HEK293 (cell line): ENCODE measurements around the gene GNAI2.

ENCODE experiments used
- GLI2 ChIP-seq: fragments of 450-650 bp; formaldehyde crosslinking; IDR thresholded peaks from 2 replicates; pipeline ENCODE4; 2017; ENCODE audit warnings: missing biosample characterization, missing genetic modification characterization, low read depth, borderline replicate concordance
- KLF1 ChIP-seq: fragments of 450-650 bp; formaldehyde crosslinking; IDR thresholded peaks from 2 replicates; pipeline ENCODE4 v1.5.1; 2016; ENCODE audit warnings: missing biosample characterization, missing genetic modification characterization
- KLF8 ChIP-seq: fragments of 450-650 bp; formaldehyde crosslinking; IDR thresholded peaks from 2 replicates; pipeline ENCODE4 v1.5.1; 2016; ENCODE audit warnings: missing biosample characterization, missing genetic modification characterization
- KLF9 ChIP-seq: fragments of 450-650 bp; formaldehyde crosslinking; IDR thresholded peaks from 2 replicates; pipeline ENCODE4 v1.5.1; 2016; ENCODE audit warnings: missing biosample characterization, missing genetic modification characterization, low read depth
- MEIS1 ChIP-seq: sonication (generic); formaldehyde crosslinking; IDR thresholded peaks from 2 replicates; pipeline ENCODE4 v1.8.1; 2022; ENCODE audit warnings: missing genetic modification reagents, mild to moderate bottlenecking, borderline replicate concordance
- MZF1 ChIP-seq: fragments of 450-650 bp; formaldehyde crosslinking; IDR thresholded peaks from 2 replicates; pipeline ENCODE4 v1.5.1; 2017; ENCODE audit warnings: missing biosample characterization, missing genetic modification characterization, borderline replicate concordance
- ZBTB20 ChIP-seq: fragments of 450-650 bp; formaldehyde crosslinking; IDR thresholded peaks from 2 replicates; pipeline ENCODE4 v1.5.1; 2016; ENCODE audit warnings: missing biosample characterization, missing genetic modification characterization
- ZFHX2 ChIP-seq: fragments of 450-650 bp; formaldehyde crosslinking; conservative IDR thresholded peaks from 2 replicates; pipeline ENCODE4 v1.5.1; 2016; ENCODE audit warnings: missing biosample characterization, missing genetic modification characterization
- ZNF138 ChIP-seq: fragments of 450-650 bp; formaldehyde crosslinking; IDR thresholded peaks from 2 replicates; pipeline ENCODE4 v1.5.1; 2016; ENCODE audit warnings: missing biosample characterization, missing genetic modification characterization, borderline replicate concordance
- ZNF146 ChIP-seq: fragments of 450-650 bp; formaldehyde crosslinking; IDR thresholded peaks from 2 replicates; pipeline ENCODE4 v1.5.1; 2016; ENCODE audit warnings: missing biosample characterization, missing genetic modification characterization
- ZNF157 ChIP-seq: fragments of 450-650 bp; formaldehyde crosslinking; IDR thresholded peaks from 2 replicates; pipeline ENCODE4 v1.5.1; 2016; ENCODE audit warnings: missing biosample characterization, missing genetic modification characterization
- ZNF23 ChIP-seq: fragments of 450-650 bp; formaldehyde crosslinking; IDR thresholded peaks from 2 replicates; pipeline ENCODE4 v1.5.1; 2016; ENCODE audit warnings: missing biosample characterization, missing genetic modification characterization, borderline replicate concordance
- ZNF248 ChIP-seq: fragments of 450-650 bp; formaldehyde crosslinking; IDR thresholded peaks from 2 replicates; pipeline ENCODE4 v1.5.1; 2017; ENCODE audit warnings: missing biosample characterization, missing genetic modification characterization
- ZNF311 ChIP-seq: fragments of 450-650 bp; formaldehyde crosslinking; IDR thresholded peaks from 2 replicates; pipeline ENCODE4 v1.5.1; 2017; ENCODE audit warnings: missing biosample characterization, missing genetic modification characterization, borderline replicate concordance
- ZNF335 ChIP-seq: fragments of 450-650 bp; formaldehyde crosslinking; conservative IDR thresholded peaks from 2 replicates; pipeline ENCODE4 v1.5.1; 2016; ENCODE audit warnings: missing biosample characterization, missing genetic modification characterization
- ZNF510 ChIP-seq: fragments of 450-650 bp; formaldehyde crosslinking; IDR thresholded peaks from 2 replicates; pipeline ENCODE4 v1.5.1; 2018; ENCODE audit warnings: mild to moderate bottlenecking, missing genetic modification characterization, missing biosample characterization; ENCODE audit not compliant: insufficient replicate concordance
- ZNF585B ChIP-seq: fragments of 450-650 bp; formaldehyde crosslinking; IDR thresholded peaks from 2 replicates; pipeline ENCODE4 v1.5.1; 2016; ENCODE audit warnings: missing biosample characterization, missing genetic modification characterization
- ZNF677 ChIP-seq: fragments of 450-650 bp; IDR thresholded peaks from 2 replicates; pipeline ENCODE4 v1.5.0; 2018; ENCODE audit warnings: missing biosample characterization, mild to moderate bottlenecking, missing genetic modification characterization, moderate library complexity
- ZNF747 ChIP-seq: fragments of 450-650 bp; formaldehyde crosslinking; IDR thresholded peaks from 2 replicates; pipeline ENCODE4 v1.5.1; 2016; ENCODE audit warnings: missing biosample characterization, missing genetic modification characterization
- ZNF777 ChIP-seq: fragments of 450-650 bp; formaldehyde crosslinking; IDR thresholded peaks from 2 replicates; pipeline ENCODE4 v1.5.1; 2017; ENCODE audit warnings: missing biosample characterization, missing genetic modification characterization, borderline replicate concordance
- TF ChIP-seq, protein P1 (sequence below): fragments of 450-650 bp; formaldehyde crosslinking; IDR thresholded peaks from 2 replicates; pipeline ENCODE4 v1.5.1; 2017; ENCODE audit warnings: missing biosample characterization, missing genetic modification characterization
- TF ChIP-seq, protein P2 (sequence below): fragments of 450-650 bp; formaldehyde crosslinking; IDR thresholded peaks from 2 replicates; pipeline ENCODE4 v1.5.1; 2017; ENCODE audit warnings: missing biosample characterization, missing genetic modification characterization
- TF ChIP-seq, protein P3 (sequence below): fragments of 450-650 bp; formaldehyde crosslinking; IDR thresholded peaks from 2 replicates; pipeline ENCODE4 v1.5.1; 2016; ENCODE audit warnings: missing biosample characterization, missing genetic modification characterization
- TF ChIP-seq, protein P4 (sequence below): fragments of 450-650 bp; formaldehyde crosslinking; IDR thresholded peaks from 2 replicates; pipeline ENCODE4 v1.5.1; 2017; ENCODE audit warnings: missing biosample characterization, missing genetic modification characterization
- TF ChIP-seq, protein P5 (sequence below): fragments of 450-650 bp; formaldehyde crosslinking; conservative IDR thresholded peaks from 2 replicates; pipeline ENCODE4 v1.5.1; 2016; ENCODE audit warnings: low read depth, missing biosample characterization, missing genetic modification characterization
- TF ChIP-seq, protein P6 (sequence below): IDR thresholded peaks from 2 replicates; pipeline ENCODE4 v1.6.1; 2011; ENCODE audit warnings: mild to moderate bottlenecking, low read depth, low read length, borderline replicate concordance

GNAI2 gene

DNA sequence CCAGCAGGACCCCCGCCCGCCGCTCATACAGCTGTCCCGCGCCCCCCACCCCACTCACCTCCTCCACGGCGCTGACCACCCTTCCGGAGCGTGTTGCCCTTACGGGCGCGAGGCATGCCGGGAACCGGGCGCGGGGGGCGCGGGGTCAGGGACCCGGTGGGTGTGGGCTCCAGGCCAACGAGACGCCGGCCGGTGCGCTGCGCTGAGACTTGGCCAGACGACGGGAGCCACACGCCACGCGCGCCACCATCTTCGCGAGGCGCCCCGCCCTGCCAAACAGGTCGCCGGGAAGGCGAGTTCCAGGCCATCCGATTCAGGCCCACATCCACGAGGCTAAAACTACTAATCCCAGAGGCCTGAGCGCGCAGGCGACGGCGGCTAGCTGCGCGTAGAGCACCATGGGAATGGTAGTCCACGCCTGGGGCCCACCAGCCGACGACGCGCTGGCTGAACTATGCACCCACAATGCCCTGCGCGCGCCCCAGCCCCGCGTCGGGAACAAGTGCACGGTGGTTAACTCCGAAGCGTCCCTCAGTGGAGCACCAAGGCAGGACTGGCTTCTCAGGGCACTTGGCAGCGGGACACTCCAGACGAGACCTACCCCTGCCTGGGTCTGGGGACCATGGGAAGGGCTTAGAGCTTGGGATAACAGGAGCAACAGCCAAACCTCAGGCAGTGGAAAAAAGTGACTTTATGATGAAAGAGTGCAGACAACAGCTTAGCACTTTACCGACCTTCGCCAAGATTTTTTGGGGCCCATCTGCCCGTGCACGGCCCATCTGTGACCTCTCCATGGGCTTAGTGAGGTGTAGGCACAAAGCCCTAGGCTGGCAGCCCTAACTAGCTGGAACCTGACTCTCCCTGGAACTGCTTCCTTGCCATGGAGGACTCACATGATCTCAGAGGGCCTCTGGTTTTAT is 56.4 kb downstream of the GNAI2 start, which contains the start of gene IFRD2 (continued):
- TF ChIP-seq, protein P1, sequence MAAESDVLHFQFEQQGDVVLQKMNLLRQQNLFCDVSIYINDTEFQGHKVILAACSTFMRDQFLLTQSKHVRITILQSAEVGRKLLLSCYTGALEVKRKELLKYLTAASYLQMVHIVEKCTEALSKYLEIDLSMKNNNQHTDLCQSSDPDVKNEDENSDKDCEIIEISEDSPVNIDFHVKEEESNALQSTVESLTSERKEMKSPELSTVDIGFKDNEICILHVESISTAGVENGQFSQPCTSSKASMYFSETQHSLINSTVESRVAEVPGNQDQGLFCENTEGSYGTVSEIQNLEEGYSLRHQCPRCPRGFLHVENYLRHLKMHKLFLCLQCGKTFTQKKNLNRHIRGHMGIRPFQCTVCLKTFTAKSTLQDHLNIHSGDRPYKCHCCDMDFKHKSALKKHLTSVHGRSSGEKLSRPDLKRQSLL (tag by site-specific recombination): no peak; the same call in 1 of the 2 replicates
- TF ChIP-seq KLF1 (tag by site-specific recombination) (peak; percentile 94), GLI2 (tag by site-specific recombination) (no peak), ZNF311 (tag by site-specific recombination) (no peak), MZF1 (no peak), ZNF777 (tag by site-specific recombination) (no peak), ZNF138 (tag by site-specific recombination) (no peak), ZBTB20 (peak; percentile 93), KLF8 (tag by site-specific recombination) (peak; percentile 99), KLF9 (tag by site-specific recombination) (peak; percentile 78), ZNF585B (no peak), ZNF157 (tag by site-specific recombination) (no peak), MEIS1 (CRISPR knock-in tag) (no peak), ZNF23 (tag by site-specific recombination) (no peak), ZNF677 (no peak), ZFHX2 (tag by site-specific recombination) (0 out of 2 replicates have a peak, but pooled peaks have one; percentile 11), ZNF510 (tag by site-specific recombination) (no peak), ZNF146 (no peak), ZNF335 (tag by site-specific recombination) (peak; percentile 65; the same call in 1 of the 2 replicates), ZNF747 (no peak), ZNF248 (no peak)
- TF ChIP-seq, protein P2, sequence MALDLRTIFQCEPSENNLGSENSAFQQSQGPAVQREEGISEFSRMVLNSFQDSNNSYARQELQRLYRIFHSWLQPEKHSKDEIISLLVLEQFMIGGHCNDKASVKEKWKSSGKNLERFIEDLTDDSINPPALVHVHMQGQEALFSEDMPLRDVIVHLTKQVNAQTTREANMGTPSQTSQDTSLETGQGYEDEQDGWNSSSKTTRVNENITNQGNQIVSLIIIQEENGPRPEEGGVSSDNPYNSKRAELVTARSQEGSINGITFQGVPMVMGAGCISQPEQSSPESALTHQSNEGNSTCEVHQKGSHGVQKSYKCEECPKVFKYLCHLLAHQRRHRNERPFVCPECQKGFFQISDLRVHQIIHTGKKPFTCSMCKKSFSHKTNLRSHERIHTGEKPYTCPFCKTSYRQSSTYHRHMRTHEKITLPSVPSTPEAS (tag by site-specific recombination): no peak
- TF ChIP-seq, protein P3, sequence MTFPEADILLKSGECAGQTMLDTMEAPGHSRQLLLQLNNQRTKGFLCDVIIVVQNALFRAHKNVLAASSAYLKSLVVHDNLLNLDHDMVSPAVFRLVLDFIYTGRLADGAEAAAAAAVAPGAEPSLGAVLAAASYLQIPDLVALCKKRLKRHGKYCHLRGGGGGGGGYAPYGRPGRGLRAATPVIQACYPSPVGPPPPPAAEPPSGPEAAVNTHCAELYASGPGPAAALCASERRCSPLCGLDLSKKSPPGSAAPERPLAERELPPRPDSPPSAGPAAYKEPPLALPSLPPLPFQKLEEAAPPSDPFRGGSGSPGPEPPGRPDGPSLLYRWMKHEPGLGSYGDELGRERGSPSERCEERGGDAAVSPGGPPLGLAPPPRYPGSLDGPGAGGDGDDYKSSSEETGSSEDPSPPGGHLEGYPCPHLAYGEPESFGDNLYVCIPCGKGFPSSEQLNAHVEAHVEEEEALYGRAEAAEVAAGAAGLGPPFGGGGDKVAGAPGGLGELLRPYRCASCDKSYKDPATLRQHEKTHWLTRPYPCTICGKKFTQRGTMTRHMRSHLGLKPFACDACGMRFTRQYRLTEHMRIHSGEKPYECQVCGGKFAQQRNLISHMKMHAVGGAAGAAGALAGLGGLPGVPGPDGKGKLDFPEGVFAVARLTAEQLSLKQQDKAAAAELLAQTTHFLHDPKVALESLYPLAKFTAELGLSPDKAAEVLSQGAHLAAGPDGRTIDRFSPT (tag by site-specific recombination): no peak
- TF ChIP-seq, protein P4, sequence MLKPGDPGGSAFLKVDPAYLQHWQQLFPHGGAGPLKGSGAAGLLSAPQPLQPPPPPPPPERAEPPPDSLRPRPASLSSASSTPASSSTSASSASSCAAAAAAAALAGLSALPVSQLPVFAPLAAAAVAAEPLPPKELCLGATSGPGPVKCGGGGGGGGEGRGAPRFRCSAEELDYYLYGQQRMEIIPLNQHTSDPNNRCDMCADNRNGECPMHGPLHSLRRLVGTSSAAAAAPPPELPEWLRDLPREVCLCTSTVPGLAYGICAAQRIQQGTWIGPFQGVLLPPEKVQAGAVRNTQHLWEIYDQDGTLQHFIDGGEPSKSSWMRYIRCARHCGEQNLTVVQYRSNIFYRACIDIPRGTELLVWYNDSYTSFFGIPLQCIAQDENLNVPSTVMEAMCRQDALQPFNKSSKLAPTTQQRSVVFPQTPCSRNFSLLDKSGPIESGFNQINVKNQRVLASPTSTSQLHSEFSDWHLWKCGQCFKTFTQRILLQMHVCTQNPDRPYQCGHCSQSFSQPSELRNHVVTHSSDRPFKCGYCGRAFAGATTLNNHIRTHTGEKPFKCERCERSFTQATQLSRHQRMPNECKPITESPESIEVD (tag by site-specific recombination): no peak
- TF ChIP-seq, protein P5, sequence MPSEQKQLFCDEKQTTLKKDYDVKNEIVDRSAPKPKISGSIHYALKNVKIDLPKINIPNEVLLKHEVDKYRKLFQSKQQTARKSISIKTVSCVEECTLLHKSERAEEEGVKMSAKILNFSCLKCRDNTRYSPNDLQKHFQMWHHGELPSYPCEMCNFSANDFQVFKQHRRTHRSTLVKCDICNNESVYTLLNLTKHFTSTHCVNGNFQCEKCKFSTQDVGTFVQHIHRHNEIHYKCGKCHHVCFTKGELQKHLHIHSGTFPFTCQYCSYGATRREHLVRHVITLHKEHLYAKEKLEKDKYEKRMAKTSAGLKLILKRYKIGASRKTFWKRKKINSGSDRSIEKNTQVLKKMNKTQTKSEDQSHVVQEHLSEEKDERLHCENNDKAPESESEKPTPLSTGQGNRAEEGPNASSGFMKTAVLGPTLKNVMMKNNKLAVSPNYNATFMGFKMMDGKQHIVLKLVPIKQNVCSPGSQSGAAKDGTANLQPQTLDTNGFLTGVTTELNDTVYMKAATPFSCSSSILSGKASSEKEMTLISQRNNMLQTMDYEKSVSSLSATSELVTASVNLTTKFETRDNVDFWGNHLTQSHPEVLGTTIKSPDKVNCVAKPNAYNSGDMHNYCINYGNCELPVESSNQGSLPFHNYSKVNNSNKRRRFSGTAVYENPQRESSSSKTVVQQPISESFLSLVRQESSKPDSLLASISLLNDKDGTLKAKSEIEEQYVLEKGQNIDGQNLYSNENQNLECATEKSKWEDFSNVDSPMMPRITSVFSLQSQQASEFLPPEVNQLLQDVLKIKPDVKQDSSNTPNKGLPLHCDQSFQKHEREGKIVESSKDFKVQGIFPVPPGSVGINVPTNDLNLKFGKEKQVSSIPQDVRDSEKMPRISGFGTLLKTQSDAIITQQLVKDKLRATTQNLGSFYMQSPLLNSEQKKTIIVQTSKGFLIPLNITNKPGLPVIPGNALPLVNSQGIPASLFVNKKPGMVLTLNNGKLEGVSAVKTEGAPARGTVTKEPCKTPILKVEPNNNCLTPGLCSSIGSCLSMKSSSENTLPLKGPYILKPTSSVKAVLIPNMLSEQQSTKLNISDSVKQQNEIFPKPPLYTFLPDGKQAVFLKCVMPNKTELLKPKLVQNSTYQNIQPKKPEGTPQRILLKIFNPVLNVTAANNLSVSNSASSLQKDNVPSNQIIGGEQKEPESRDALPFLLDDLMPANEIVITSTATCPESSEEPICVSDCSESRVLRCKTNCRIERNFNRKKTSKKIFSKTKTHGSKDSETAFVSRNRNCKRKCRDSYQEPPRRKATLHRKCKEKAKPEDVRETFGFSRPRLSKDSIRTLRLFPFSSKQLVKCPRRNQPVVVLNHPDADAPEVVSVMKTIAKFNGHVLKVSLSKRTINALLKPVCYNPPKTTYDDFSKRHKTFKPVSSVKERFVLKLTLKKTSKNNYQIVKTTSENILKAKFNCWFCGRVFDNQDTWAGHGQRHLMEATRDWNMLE (tag by site-specific recombination): 0 out of 2 replicates have a peak, but pooled peaks have one; percentile 29
- TF ChIP-seq, protein P6, sequence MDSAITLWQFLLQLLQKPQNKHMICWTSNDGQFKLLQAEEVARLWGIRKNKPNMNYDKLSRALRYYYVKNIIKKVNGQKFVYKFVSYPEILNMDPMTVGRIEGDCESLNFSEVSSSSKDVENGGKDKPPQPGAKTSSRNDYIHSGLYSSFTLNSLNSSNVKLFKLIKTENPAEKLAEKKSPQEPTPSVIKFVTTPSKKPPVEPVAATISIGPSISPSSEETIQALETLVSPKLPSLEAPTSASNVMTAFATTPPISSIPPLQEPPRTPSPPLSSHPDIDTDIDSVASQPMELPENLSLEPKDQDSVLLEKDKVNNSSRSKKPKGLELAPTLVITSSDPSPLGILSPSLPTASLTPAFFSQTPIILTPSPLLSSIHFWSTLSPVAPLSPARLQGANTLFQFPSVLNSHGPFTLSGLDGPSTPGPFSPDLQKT: no peak
